NCI-H82 treated with DMSO at 0.1 percent for 48 hours (cell line): ENCODE data around the gene TCTN1.
"Not testable (repeated sequence)": the region's sequence is repeated elsewhere in the genome, so short reads cannot be mapped to it uniquely, and the experiment has no call there.

Experiments used
- DNase-seq: peaks from one replicate; lab custom pipeline; 2025; ENCODE audit not compliant: unreplicated experiment; lab: John Stamatoyannopoulos, UW

The TCTN1 gene

DNA sequence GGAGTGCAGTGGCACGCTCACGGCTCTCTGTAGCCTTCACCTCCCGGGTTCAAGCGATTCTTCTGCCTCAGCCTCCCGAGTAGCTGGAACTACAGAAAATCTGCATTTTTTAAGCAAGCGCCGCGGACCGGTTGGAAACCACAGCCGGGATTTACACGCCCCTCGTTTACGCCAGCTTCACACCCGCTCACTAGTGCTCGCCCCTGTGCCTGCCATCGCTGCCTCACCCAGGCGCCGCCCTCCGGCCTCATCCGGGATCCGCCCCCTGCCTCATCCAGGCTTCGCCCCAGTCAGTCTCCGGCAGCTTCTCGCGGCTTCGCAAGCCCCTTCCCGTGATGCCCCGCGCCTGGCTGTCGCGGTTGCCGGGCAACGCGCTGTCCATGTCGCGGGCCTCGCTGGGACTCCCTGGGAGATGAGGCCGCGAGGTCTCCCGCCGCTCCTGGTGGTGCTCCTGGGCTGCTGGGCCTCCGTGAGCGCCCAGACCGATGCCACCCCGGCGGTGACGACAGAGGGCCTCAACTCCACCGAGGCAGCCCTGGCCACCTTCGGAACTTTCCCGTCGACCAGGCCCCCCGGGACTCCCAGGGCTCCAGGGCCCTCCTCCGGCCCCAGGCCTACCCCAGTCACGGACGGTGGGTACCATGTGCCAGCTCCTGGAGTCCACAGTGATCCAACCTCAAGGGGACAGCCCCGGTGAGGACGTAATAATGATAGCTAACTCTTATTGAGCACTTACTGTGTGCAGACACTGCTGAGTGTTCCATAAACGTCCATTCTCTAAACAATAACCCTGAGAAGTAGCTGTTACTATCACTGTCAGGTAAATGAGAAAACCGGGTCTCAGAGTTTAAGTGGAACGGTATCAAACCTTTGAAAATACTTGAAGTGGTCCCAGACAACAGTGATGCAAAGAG, at the start of gene TCTN1:
TSS of gene TCTN1 (plus strand) at position 359 of the 914 bp plus-strand sequence. CDS start at position 413, 54 bp downstream.
- DNase-seq, result peak; percentile 88

DNA sequence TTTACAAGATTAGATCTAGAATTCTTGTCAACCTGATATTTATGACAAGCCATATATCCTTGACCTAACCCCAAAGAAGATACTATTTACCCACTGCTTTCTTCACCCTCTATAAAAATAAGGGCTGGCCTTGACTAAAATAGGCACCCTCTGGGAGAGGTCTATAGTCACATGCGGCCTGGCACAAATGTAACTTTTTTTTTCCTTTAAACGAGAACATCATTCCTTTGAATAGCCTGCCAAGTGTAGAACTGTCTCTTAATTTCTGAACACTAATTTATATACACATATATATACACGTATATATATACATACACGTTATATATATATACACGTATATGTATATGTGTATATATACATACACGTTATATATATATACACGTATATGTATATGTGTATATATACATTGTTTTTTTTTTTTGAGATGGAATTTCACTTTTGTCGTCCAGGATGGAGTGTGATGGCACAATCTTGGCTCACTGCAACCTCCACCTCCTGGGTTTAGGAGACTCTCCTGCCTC, 49.4 kb upstream of the TCTN1 start:
- DNase-seq, result no peak

DNA sequence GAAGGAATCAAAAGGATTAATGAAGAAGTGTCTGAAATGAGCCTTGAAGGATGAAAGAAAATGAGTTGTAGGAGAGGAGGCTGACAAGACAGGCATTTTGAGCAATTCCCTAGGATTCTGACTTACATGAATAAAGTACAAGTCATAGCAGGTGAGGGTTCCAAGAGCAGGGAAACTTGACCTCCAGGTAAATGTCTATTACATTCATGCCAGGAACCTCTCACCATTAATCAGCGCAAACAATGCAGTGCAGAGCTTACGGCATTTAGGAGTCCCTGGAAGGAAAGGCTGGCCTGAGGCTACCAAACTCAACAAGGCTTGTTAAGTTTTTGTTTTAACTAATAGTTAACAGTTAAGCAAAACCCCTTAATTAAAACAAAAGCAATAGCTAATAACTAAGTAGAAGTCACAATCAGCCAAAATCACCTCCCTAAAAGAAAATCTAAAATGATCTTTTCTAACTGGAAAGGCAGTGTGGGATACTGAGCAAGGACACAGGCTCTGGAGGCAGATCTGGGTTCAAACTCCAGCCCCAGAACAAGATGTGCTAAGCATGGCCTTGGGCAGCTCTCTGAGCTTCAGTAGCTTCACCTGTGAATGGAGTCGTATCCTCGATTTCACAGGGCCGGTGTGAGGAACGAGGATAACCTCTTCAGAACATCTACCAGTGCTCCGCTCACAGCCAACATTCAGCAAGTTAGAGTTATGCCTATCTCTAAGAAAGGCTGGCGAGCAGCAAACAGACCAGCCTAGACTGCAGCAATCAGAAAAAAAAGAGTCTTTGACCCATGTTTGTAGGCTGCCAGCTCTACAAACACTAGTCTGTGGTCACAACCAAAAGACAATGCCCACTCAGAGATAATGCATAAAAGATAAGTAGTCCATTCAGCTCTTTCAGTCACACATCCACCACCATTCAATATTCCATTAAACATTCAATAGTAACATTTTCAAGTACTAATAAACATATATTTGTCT, 47.7 kb upstream of the TCTN1 start:
- no peak for DNase-seq

DNA sequence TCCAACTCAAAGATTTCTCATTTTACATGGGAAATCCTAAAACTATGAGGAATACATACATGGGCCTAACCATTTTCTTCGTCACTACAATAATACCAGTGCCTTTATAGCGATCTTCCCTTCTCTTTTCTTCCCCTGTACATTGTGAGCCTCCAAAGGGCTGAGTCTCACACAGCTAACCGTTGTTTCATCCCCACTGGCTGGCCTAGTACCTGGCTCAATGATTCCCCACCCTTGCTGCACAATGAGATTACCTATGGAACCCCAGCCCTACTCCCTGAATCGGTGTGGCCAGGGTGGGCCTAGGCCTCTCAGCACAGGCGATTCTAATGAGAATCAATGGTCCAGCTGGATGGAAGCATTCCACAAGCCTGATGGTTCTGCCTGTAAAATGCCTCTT, 46.9 kb upstream of the TCTN1 start:
- DNase-seq, result no peak

DNA sequence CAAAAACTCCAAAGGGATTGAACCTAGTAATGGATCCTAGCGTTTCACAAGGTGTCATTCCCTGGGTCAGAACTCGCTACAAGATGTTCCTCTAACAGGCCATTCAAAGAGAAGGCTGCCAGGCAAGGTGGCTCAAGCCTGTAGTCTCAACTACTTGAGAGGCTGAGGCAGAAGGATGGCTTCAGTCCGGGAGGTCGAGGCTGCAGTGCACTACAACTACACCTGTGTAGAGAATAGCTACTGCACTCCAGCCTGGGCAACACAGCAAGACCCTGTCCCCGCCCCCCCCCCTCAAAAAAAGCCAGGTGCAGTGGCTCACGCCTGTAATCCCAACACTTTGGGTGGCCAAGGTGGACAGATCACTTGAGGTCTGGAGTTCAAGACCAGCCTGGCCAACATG, 45.2 kb upstream of the TCTN1 start:
- DNase-seq, result no peak

DNA sequence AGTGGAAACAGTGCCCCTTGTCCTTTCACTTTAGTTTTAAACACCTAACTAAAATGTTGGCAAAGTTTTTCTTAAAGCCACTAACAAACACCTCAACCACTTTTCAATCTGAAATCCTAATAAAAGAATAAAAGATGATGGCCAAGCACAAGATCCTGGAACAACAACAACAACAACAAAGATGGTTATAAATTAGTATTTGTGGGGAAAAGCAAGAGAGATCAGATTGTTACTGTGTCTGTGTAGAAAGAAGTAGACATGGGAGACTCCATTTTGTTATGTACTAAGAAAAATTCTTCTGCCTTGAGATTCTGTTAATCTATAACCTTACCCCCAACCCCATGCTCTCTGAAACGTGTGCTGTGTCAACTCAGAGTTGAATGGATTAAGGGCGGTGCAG, 44.1 kb upstream of the TCTN1 start:
- not testable (repeated sequence) for DNase-seq

DNA sequence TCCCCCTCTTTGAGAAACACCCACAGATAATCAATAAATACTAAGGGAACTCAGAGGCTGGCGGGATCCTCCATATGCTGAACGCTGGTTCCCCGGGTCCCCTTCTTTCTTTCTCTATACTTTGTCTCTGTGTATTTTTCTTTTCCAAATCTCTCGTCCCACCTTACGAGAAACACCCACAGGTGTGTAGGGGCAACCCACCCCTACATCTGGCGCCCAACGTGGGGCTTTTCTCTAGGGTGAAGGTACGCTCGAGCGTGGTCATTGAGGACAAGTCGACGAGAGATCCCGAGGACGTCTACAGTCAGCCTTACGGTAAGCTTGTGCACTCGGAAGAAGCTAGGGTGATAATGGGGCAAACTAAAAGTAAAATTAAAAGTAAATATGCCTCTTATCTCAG, 43.1 kb upstream of the TCTN1 start:
- not testable (repeated sequence) for DNase-seq

DNA sequence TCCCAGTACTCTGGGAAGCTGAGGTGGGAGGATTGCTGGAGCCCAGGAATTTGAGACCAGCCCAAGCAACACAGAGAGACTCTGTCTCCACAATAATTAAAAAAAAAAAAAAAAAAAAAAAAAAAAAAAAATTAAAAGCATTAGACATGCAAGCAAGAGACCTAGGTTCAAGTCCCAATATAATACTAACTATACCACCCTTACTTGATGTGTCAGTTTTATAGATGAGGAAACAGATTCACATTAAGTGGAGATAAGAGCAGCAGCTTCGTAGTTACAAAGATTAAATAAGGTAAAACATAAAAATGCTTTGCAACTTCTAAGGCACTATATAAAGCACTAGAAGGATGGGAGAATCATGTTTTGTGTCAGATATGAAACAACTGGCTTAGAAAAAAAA, 39.9 kb upstream of the TCTN1 start:
- DNase-seq, result no peak

DNA sequence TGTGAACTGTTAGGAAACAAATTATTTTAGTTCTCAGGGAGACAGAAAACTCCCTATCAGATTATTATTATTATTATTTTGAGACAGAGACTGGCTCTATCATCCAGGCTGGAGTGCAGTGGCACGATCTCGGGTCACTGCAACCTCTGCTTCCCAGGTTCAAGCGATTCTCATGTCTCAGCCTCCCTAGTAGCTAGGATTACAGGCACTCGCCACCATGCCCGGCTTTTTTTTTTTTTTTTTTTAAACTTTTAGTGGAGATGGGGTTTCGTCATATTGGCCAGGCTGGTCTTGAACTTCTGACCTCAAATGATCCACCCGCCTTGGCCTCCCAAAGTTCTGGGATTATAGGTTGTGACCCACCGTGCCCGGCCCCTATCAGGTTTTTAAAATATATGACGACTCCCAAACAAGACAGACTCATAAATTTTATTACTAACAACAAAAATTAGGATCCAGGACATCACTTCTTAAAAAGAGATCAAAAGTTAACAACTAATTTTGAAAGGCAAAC, 39.2 kb upstream of the TCTN1 start:
- DNase-seq, result not testable (repeated sequence)

DNA sequence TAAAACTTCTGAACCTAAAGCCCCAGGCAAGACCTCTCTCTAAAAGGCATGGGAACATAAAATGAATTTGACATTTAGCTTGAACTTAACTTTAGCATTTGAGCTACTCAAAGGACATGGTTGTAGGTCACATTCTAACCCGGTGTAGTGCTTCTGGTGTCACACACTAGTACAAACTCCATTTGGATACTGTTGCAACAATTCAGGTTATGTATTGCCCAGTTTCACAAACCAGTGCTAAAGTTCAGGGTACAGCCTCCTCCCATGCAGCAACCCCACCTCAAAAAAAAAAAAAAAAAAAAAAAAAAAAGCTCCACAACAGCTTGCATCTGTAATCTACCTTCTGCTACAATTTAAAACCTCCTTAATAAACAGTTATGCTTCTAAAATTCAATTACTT, 38.6 kb upstream of the TCTN1 start:
- DNase-seq, result no peak

DNA sequence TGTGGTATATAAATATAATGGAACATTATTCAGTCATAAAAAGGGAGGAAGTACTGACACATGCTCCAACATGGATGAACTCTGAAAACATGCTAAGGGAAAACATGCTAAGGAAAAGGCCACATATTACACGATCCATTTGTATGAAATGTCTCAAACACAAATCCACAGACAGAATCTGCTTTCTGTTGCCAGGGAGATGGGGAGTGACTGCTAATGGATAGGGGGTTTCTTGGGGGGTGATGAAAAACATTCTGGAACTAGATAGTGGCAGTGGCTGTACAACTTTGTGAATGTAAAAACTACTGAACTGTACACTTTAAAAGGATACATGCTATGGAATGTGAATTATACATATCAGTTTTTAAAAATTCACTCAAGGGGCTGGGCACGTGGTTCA, 37.4 kb upstream of the TCTN1 start:
- DNase-seq, result no peak

DNA sequence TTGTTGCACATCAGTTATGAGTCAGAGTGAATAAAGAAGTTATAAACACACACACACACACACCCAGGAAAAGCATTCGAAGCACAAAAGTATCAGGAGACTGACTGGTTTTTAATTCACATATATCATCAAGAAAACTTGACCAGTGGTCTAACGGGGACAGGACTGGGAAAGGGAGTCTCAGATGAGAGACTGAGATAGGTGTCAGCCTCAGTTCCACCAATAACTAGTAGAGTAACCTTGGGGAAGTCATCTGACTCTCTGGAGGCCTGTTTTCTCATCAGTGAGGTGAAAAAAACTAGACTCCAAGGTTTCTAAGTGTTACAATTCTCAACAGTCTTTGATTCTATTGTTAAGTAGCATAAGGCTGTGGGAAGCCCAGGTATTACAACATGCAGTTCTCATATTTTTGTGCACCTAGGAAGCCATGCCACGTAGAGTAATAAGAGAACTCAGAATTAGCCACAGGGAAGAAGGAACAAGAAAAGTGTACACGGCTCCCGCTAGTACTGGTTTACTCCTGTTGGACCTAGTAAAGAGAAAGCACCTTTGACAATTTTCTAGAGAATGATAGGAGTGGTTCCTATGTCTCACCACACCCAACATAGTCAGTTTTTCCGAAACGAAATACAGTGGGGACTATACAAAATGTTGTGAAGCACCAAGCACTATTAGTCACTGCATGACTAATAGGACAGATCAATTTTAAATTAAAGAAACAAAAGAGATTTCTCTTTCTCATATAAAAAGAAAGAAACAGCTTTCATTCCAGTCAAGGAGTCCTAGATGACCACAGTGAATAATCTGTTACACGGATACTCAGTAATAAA, 35.9 kb upstream of the TCTN1 start:
- no peak for DNase-seq

DNA sequence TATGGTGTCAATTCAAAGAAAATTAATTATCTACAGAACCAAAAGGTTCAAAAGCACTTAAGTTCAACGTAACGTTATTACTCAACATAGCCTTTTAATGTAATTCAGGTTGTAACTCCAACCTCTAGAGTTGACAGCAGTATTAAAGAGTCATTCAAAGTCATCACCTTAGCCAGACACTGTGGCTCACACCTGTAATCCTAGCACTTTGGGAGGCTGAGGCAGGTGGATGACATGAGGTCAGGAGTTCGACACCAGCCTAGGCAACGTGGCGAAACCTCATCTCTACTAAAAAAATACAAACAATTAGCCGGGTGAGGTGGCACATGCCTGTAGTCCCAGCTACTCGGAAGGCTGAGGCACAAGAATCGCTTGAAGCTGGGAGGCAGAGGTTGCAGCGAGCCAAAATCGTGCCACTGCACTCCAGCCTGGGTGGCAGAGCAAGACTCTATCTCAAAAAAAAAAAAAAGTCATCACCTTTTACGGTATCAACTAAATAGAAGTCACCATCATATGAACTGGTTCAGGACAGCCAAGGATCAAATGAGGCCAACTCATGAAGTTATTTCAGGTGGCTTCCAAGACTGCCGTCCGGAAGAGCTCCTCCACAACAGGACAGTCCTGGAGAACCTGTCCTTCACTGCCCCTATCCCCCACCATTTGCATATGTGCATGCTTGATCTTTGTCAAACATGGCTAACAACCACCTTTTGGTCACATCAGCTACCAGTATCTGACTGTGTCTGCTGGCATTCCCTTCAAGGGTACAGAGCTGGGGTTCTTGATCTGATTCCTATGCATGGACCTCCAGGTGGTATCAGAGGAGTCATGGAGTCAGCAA, 35.0 kb upstream of the TCTN1 start:
- no peak for DNase-seq

DNA sequence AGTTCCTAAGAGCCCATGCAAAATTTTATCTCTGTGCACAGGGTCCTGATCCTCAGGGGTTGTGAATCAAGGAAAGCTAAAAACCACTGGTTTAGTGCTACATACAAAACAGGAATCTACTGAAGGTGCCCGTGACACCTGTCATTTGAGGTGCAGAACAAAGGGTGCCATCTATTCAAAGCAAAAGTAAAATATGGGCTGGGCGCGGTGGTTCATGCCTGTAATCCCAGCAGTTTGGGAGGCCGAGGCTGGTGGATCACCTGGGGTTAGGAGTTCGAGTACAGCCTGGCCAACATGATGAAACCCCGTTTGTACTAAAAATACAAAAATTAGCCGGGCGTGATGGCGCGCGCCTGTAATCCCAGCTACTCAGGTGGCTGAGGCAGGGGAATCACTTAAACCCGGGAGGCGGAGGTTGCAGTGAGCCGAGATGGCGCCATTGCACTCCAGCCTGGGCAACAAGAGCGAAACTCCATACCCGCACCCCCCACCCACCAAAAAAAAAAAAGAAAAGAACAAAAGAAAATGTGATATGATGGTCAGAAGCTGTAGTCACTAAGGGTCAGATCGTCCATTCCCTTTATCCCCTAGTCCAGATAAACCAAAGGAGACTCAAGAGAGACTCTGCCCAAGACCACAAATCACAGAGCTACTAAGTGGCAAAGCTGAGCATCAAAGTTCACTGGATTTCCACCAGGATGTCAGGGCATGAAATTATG, 34.2 kb upstream of the TCTN1 start:
- no peak for DNase-seq

DNA sequence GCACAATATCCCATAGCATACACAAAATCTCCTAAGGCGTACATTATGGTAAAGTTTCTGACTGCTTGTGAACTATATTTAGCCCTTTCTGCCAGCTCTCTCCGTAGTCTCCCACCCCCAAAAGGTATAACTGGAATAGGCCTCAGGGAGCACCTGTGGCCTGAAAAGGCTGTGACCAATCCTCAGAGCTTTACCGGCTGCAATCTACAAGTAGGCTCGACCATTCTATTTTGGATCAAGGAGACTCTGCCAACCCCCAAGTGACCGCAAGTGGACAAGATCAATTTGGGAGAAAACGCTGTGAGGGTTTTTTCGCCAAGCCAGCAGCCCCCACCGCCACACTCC, 32.0 kb upstream of the TCTN1 start:
- no peak for DNase-seq

DNA sequence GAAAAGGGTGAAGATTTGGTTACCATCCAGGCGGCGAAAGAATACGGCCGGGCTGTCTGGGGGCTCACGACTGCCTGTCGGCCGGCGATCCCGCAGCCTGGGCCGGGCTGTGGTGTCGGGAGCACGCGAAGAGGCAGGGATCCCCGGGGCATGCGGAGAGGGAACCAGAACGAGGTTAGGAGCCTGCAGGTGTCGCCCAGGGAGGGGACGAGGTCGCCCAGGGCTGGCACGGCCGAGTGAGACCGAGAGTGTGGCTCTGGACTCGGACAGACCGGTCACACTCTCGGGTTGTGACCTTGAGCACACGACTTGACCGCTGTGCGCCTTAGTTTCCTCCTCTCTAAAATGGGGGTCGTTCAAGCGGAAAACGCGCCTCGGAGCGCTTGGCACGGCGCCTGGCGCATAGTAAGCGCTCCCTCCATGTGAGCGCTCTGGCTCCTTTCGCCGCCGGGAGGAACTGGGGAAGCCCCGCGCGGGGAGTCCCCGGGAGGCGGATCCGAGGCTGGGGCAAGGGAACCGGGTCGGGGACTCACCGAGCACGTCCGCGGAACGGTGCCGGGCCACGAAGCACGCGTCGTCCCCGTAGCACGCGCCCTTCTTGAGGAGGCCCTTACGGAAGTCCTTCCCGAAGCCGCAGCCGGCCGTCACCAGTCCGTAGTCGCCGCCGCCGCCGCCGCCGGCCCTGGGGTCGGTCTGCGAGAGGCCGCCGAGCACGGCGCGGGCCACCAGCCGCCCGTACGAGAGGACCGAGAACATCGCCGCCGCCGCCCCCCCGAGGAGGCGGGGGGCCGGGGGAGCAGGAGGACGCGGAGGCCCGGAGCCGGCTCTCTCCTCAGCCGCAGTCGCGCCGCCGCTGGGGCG, 31.4 kb upstream of the TCTN1 start:
- no peak for DNase-seq

DNA sequence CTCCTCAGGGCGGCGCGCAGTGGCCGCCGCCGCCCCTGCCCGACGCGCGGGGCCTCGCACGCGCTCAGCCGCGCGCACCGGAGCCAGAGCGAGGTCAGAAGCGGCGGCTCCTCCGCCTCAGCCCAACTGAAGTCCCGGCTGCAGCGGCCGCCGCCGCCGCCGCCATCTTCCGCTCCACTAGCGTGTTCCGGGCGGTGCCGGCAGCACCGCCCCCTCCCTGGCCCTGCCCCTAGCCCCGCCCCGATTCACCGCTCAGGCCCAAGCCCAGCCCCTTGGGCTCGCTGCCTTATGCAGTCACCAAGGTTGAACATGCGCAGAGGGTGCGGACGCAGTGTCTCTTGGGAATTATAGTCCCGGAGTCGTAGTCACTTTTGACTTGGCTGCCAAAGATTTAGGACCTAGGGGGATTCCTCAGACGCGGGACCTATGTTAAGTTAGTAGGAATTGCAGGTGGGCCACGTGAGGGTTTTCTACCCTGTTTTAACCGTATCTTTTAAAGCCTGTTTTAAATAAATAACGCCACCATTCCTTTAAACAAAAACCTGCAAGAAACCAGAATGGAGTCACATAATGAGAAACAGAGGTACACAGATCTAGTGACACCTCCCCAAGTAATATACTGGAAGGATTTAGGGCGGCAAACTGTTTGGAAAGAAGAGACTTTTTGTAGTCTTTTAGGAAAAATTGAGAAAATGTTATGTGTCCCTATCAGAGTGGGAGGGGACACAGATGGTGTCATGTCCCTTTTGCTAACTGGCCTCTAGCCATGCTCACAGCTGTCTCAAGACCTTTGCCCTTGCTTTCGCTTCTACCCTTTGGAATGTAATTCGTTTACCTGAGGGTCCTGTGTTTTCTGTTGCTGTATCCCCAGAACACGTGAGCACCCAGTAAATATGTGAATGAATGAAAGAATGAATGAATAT, 30.5 kb upstream of the TCTN1 start, which contains the start of gene PPTC7:
TSS of gene PPTC7 (minus strand) at position 182 of the 923 bp plus-strand sequence. CDS start 287 bp downstream, outside the sequence.
- peak; percentile 89 for DNase-seq
